Esophagus squamous epithelium (tissue), 5 donors: Measurements from ENCODE around the gene PTGS1. TPM values are rescaled to one million over a fixed set of nuclear protein-coding genes. Genes with fewer than 3 reads are reported as not detected.
A peak's percentile ranks its signal among the peaks of the same experiment; 100 is the strongest.

Source experiments
- DNase-seq: peaks from one replicate; lab custom pipeline; 2025; lab: John Stamatoyannopoulos, UW
- H3K27ac ChIP-seq, 4 donors: fragments of 200-600 bp; sonication (generic); one replicate each; pipeline ENCODE4 v1.5.1; 2016 to 2019; ENCODE audit warnings: mild to moderate bottlenecking in 1 of 4
- H3K27me3 ChIP-seq, 4 donors: fragments of 200-600 bp; sonication (generic); 1 replicate in 3 of 4; 2 replicates in 1 of 4; pipeline versions ENCODE4 v1.5.1 to v1.6.0; 2017 to 2021; ENCODE audit warnings: antibody characterized with exemption in 1 of 4
- H3K36me3 ChIP-seq, 3 donors: fragments of 200-600 bp; sonication (generic); one replicate each; pipeline ENCODE4 v1.5.1; 2016 to 2019
- H3K4me1 ChIP-seq, 3 donors: fragments of 200-600 bp; sonication (generic); one replicate each; pipeline ENCODE4 v1.5.1; 2017 to 2019
- H3K4me3 ChIP-seq, 4 donors: fragments of 200-600 bp; sonication (generic); 1 replicate in 3 of 4; 2 replicates in 1 of 4; pipeline ENCODE4 v1.5.1; 2016 to 2019; ENCODE audit warnings: mild to moderate bottlenecking in 2 of 4, moderate library complexity in 1 of 4
- H3K9me3 ChIP-seq, 3 donors: fragments of 200-600 bp; sonication (generic); one replicate each; pipeline ENCODE4 v1.5.1; 2016 to 2019
- CTCF ChIP-seq, 6 experiments: fragments of 450-650 bp in 4 of 6; fragments of 200-600 bp in 2 of 6; sonication (generic) in 2 of 6; IDR thresholded peaks; one replicate each; pipeline ENCODE4 v1.5.1; 2016 to 2019; ENCODE audit warnings: antibody characterized with exemption in 6 of 6, mild to moderate bottlenecking in 4 of 6, moderate library complexity in 4 of 6
- POLR2A ChIP-seq, 4 donors: fragments of 450-650 bp; IDR thresholded peaks; one replicate each; pipeline ENCODE4 v1.6.1; 2017; ENCODE audit warnings: antibody characterized with exemption in 4 of 4, mild to moderate bottlenecking in 4 of 4, moderate library complexity in 3 of 4
- WGBS, 2 donors: methylation state at CpG; one replicate each; pipeline ENCODE4 v1.1.5; 2018; 5-methylcytosine and 5-hydroxymethylcytosine counted together
- intact Hi-C: fragments of 100-400 bp; cut with DNase I; formaldehyde crosslinking; loops from one replicate; pipeline ENCODE4 v1.15.0; 2022
- total RNA-seq, 4 donors: library from RNA; depleted of rRNA; stranded (reverse); fragments of >200 nt; gene quantifications; one replicate each; pipeline ENCODE4 v1.1.0, GENCODE V29; 2016
- donor health status: DM: yes; HTN: yes; CAD: no.

PTGS1 gene
- total RNA-seq, 4 donors from 2014 or later: 15.6 to 36.1 (median 30.3) TPM

- Histone ChIP-seq H3K27ac (no peak overlapping the region), H3K4me1 (peaks cover 4 to 23% (median 14%) of the 10 kb centered on the region in 3 donors), H3K9me3 (peaks cover 0 to 7% (median 5%) of the 10 kb centered on the region in 3 donors), H3K36me3 (no peaks in the 10 kb centered on the region), H3K27me3 (peaks cover 0 to 4% (median 0%) of the 10 kb centered on the region in 4 donors), H3K4me3 (no peak overlapping the region)
- DNase-seq: no peak
- WGBS, 2 donors: 67 to 75% methylated on average over 2 to 4 of the region's 4 CpGs
- intact Hi-C loops: no loop called here
- TF ChIP-seq CTCF (IDR thresholded peaks at IDR 0.05): no peak
- no peak for TF ChIP-seq POLR2A (IDR thresholded peaks at IDR 0.05)
These were observed 21.6 kb upstream of the PTGS1 start for GRCh38 chr9:122349201-122349600.

GRCh38 chr9:122350577-122351355, 20.1 kb upstream of the PTGS1 start:
- H3K9me3 ChIP-seq: peaks cover 0 to 7% (median 5%) of the 10 kb centered on the region in 3 donors
- TF ChIP-seq POLR2A (IDR thresholded peaks at IDR 0.05) (no peak), CTCF (IDR thresholded peaks at IDR 0.05) (peak; percentile 92 to 97 (median 95))
- H3K4me1 ChIP-seq: peaks cover 4 to 23% (median 14%) of the 10 kb centered on the region in 3 donors
- 32 to 45% methylated on average over 9 to 11 of the region's 11 CpGs for whole genome bisulfite sequencing, 2 donors
- no peak overlapping the region for H3K27ac ChIP-seq
- H3K27me3 ChIP-seq: peaks cover 0 to 4% (median 0%) of the 10 kb centered on the region in 4 donors
- H3K36me3 ChIP-seq: no peaks in the 10 kb centered on the region
- no peak for DNase-seq
- H3K4me3 ChIP-seq: no peak overlapping the region
- intact Hi-C loops: loop anchor here (5.0 kb wide), 1 partner anchor 228 kb away; no protein-coding TSS in a partner anchor

- DNase-seq: no peak
- Histone ChIP-seq H3K9me3 (peaks cover 0 to 7% (median 5%) of the 10 kb centered on the region in 3 donors), H3K4me1 (no peaks in the 10 kb centered on the region), H3K27ac (no peak overlapping the region), H3K36me3 (no peaks in the 10 kb centered on the region), H3K27me3 (peaks cover 0 to 3% (median 0%) of the 10 kb centered on the region in 4 donors), H3K4me3 (no peak overlapping the region)
- WGBS, 2 donors: 65 to 76% methylated on average over 4 to 7 of the region's 8 CpGs
- no peak for TF ChIP-seq POLR2A (IDR thresholded peaks at IDR 0.05)
- TF ChIP-seq CTCF (IDR thresholded peaks at IDR 0.05): no peak
- intact Hi-C loops: loop anchor here (5.0 kb wide), 1 partner anchor 232 kb away; no protein-coding TSS in a partner anchor
These were observed 16.2 kb upstream of the PTGS1 start for GRCh38 chr9:122354536-122355199.

- intact Hi-C loops: no loop called here
- WGBS, 2 donors: 83 to 100% methylated on average over 1 to 3 of the region's 4 CpGs
- no peak for DNase-seq
These were observed 15.4 kb upstream of the PTGS1 start for GRCh38 chr9:122355336-122355875.

More at GRCh38 chr9:122355336-122355875, 15.4 kb upstream of the PTGS1 start:
- no peak overlapping the region for H3K27ac ChIP-seq
- no peak overlapping the region for H3K4me3 ChIP-seq
- H3K9me3 ChIP-seq: peaks cover 0 to 7% (median 5%) of the 10 kb centered on the region in 3 donors
- H3K36me3 ChIP-seq: no peaks in the 10 kb centered on the region
- TF ChIP-seq POLR2A (IDR thresholded peaks at IDR 0.05) (no peak), CTCF (IDR thresholded peaks at IDR 0.05) (no peak)
- no peaks in the 10 kb centered on the region for H3K27me3 ChIP-seq
- H3K4me1 ChIP-seq: no peaks in the 10 kb centered on the region
